Spleen (tissue), 7 donors: ENCODE measurements around the gene CARD19.

Source experiments
- CTCF ChIP-seq, 11 experiments: fragments of 200-600 bp in 7 of 11; fragments of 450-650 bp in 4 of 11; sonication (generic) in 4 of 11; IDR thresholded peaks in 8 of 11; conservative IDR thresholded peaks in 3 of 11; 1 replicate in 7 of 11; 2 replicates in 4 of 11; pipeline versions ENCODE4 v1.4.0 to v1.8.0; 2016 to 2021; ENCODE audit warnings: antibody characterized with exemption in 11 of 11, inconsistent platforms in 4 of 11, mild to moderate bottlenecking in 1 of 11
- POLR2A ChIP-seq, 3 donors: fragments of 450-650 bp; IDR thresholded peaks; one replicate each; pipeline ENCODE4 v1.5.1; 2017; ENCODE audit warnings: antibody characterized with exemption in 3 of 3, mild to moderate bottlenecking in 1 of 3
- donor health status: DM: no; HTN: no; CAD: no; lungs with moderate emphysema.
- donor health status: DM: no; HTN: no; CAD: no.
- donor health status: DM: no; HTN: no; CAD: no.

DNA sequence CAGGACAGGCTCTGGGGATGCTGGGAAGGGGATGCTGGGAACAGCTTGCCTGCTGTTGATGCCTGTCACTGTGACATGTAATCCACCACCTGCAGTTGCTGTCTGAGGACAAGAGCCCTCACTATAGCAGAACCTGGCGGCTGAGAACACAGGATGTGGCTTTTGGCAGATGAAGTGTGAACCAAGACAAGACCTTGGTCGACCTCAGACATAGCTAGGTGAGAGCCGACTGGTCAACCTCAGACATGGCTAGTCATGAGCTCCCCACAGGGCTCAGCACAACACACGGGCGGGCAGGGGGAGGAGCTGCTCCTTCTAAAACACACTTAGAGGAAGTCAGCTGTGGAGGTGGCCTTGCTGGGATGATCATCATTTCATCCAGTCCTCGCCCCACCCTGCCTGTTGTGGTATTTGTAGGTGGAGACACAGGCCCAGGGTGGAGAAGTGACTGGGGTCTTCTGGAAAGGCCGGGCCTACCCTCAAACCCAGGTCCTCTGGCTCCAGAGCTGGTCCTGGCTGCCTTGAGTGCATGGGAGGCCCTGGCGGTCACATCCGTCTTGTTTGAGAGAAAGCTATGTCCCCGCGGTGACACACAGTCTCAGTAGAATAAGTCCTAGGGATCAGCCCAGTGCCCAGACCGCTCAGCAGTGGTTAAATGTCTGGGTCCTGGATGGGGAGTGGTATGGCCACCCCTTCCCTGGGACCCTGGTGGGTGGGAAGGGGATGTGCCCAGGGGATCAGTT is 31.5 kb upstream of the CARD19 start:
- no peak for TF ChIP-seq POLR2A (IDR thresholded peaks at IDR 0.05)
- TF ChIP-seq CTCF (IDR thresholded peaks at IDR 0.05 in 8 of 11, conservative IDR thresholded peaks at IDR 0.05 in 3 of 11), result no peak
